A673 (cell line): ENCODE measurements around the gene AP3D1. TPM values are rescaled to one million over a fixed set of nuclear protein-coding genes. Genes with fewer than 3 reads are reported as not detected.

ENCODE experiments used
- BruUV-seq: library from RNA; stranded (reverse); fragments of 400-500 nt; replicated peaks from 2 replicates; lab custom pipeline; 2021; lab: Mats Ljungman, UMichigan
- CTCF ChIA-PET: fragments of 300-600 bp; sonication (Branson Sonifier 250); formaldehyde crosslinking; loops from one replicate; lab custom pipeline; 2022; ENCODE audit warnings: antibody characterized with exemption; lab: Charles Lee
- POLR2A ChIA-PET: fragments of 300-600 bp; sonication (Branson Sonifier 250); formaldehyde crosslinking; loops from one replicate; lab custom pipeline; 2022; ENCODE audit warnings: antibody characterized with exemption; ENCODE audit not compliant: low non-redundant PET; lab: Charles Lee
- DNase-seq: peaks from one replicate; pipeline ENCODE4 v3.0.0-alpha.2; 2015; ENCODE audit warnings: low spot score
- H3K27ac ChIP-seq: fragments of 200-600 bp; sonication (generic); 2 replicates; pipeline ENCODE4 v1.5.1; 2016; ENCODE audit warnings: mixed run types, low read depth, mild to moderate bottlenecking, mixed read lengths, antibody characterized with exemption, low read length; ENCODE audit not compliant: poor library complexity, severe bottlenecking
- H3K27me3 ChIP-seq: fragments of 200-600 bp; sonication (generic); replicated peaks from 2 replicates; pipeline ENCODE4 v1.6.1; 2017; ENCODE audit warnings: mixed run types, low read depth, mild to moderate bottlenecking, mixed read lengths, antibody characterized with exemption, low read length; ENCODE audit not compliant: insufficient read depth, poor library complexity
- H3K36me3 ChIP-seq: fragments of 200-600 bp; sonication (generic); 2 replicates; pipeline ENCODE4 v1.6.1; 2016; ENCODE audit warnings: mixed run types, mild to moderate bottlenecking, mixed read lengths, antibody characterized with exemption, low read length; ENCODE audit not compliant: insufficient read depth, poor library complexity, severe bottlenecking
- H3K4me1 ChIP-seq: fragments of 200-600 bp; sonication (generic); 2 replicates; pipeline ENCODE4 v1.6.1; 2017; ENCODE audit warnings: mixed run types, mild to moderate bottlenecking, mixed read lengths, antibody characterized with exemption, low read length; ENCODE audit not compliant: insufficient read depth, poor library complexity, severe bottlenecking
- H3K4me3 ChIP-seq: fragments of 200-600 bp; sonication (generic); 2 replicates; pipeline ENCODE4 v1.5.1; 2016; ENCODE audit warnings: low read depth, mixed run types, mild to moderate bottlenecking, mixed read lengths, low read length; ENCODE audit not compliant: poor library complexity, severe bottlenecking
- H3K9me3 ChIP-seq: fragments of 200-600 bp; sonication (generic); 2 replicates; pipeline ENCODE4 v1.6.1; 2016; ENCODE audit warnings: mixed run types, low read depth, mild to moderate bottlenecking, mixed read lengths, antibody characterized with exemption, low read length; ENCODE audit not compliant: poor library complexity, severe bottlenecking
- CTCF ChIP-seq: fragments of 300-800, 200-600 bp; sonication (generic); conservative IDR thresholded peaks from 2 replicates; pipeline ENCODE4 v1.5.1; 2017; ENCODE audit warnings: low read depth, mild to moderate bottlenecking, antibody characterized with exemption, low read length, moderate library complexity, mixed read lengths
- EZH2 ChIP-seq: fragments of 200-600 bp; sonication (generic); IDR thresholded peaks from 2 replicates; pipeline ENCODE4 v1.6.1; 2017; ENCODE audit warnings: borderline replicate concordance, low read depth, mild to moderate bottlenecking, mixed read lengths, antibody characterized with exemption, low read length; ENCODE audit not compliant: poor library complexity, severe bottlenecking
- intact Hi-C: fragments of 100-400 bp; cut with micrococcal nuclease; formaldehyde crosslinking; loops from one replicate; pipeline ENCODE4 v1.10.0; 2022; ENCODE audit not compliant: unreplicated experiment
- total RNA-seq: library from RNA; stranded (reverse); gene quantifications from 2 replicates; pipeline ENCODE4 v1.2.3, GENCODE V29; 2021

Gene AP3D1
- total RNA-seq, 1 experiment from 2014 or later = 148 TPM

GRCh38 chr19:2054763-2055162, 96.6 kb downstream of the AP3D1 start:
- Histone ChIP-seq H3K27ac (no peak overlapping the region), H3K36me3 (no peaks in the 10 kb centered on the region), H3K4me1 (peaks cover 22% of the 10 kb centered on the region), H3K9me3 (no peaks in the 10 kb centered on the region), H3K4me3 (no peak overlapping the region), H3K27me3 (no peaks in the 10 kb centered on the region)
- POLR2A ChIA-PET = interaction anchor here (0.7 kb wide), 1 partner anchor 690 kb away, joined by 3 read pairs; no protein-coding TSS in a partner anchor
- TF ChIP-seq CTCF (no peak), EZH2 (no peak)
- intact Hi-C loops = no loop called here
- CTCF ChIA-PET = no interaction called here
- BruUV-seq = no TSS peak
- DNase-seq = no peak

DNA sequence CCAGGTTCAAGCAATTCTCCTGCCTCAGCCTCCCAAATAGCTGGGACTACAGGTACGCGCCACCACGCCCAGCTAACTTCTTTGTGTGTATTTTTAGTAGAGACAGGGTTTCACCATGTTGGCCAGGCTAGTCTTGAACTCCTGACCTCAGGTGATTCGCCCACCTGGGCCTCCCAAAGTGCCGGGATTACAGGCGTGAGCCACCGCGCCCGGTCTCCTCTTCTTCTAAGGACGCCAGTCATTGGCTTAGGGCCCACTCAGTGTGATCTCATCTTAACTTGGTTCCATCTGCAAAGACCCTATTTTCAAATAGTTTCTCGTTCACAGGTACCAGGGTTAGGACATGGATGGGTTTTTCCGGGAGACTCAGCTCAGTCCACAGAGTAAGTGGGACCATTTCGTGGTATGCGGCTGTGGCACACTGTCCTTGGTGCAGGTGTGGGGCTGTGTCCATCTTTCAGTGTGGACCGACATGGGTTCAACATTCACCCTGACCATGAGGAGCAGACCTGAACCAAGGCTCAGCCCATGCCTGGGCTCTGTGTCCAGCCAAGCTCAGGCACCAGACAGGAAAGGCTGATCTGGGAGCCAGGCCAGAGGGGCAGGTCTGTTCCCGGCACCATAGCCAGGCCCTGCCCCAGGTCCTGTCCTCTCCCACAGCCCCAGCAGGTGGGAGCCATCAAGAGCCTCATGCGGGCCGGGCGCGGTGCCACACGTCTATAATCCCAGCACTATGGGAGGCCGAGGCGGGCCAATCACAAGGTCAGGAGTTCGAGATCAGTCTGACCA, 97.6 kb downstream of the AP3D1 start:
- Histone ChIP-seq H3K4me1 (peaks cover 24% of the 10 kb centered on the region), H3K9me3 (no peaks in the 10 kb centered on the region), H3K36me3 (no peaks in the 10 kb centered on the region), H3K27me3 (no peaks in the 10 kb centered on the region), H3K4me3 (no peak overlapping the region), H3K27ac (no peak overlapping the region)
- POLR2A ChIA-PET = interaction anchor here (0.7 kb wide), 1 partner anchor 689 kb away, joined by 3 read pairs; no protein-coding TSS in a partner anchor
- BruUV-seq = no TSS peak
- no peak for TF ChIP-seq EZH2
- no peak for TF ChIP-seq CTCF
- intact Hi-C loops = no loop called here
- DNase-seq = no peak
- CTCF ChIA-PET = no interaction called here

DNA sequence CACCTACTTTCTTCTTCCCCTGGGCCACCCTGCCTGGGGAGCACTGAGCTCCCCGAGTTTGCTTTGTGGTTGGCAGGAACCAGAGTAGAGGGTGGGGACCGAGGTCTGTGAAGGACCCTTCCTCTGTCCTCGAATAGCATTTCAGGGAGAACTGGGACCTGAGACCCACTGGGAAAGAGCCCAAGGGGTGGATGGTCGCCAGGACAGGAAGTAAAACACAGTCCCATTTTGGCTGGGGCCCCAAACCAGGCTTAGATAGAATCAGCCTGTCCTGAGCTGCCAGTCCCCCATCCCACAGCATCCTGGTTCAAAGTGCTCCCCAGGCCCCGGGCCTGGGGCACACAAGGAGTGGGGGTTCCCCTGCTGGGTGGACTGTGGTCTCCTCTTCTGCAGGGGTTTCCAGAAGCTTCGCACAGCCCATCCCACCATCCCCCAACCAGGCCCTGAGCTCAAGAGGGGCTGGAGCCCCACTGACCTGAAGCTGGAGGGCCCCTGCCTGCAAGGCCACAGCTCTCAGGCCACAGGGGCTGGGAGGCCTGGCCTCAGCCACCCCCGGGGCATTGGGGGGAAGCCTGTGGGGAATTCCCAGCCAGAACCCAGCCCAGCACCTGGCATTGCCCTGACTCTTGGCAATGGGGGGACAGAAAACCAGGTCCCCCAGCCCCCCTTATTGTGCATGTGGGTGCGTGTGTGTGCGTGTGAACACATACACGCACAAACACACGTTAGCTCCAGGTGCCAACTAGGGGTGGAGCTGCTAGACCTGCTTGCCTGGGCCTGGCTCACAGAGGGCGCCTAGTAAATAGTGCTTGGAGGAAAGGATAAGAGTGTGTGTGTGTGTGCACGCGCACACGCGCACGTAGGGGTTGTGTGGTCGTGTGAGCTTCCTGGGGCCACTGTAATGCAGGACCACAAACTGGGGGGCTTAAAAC, 99.3 kb downstream of the AP3D1 start:
- TF ChIP-seq EZH2 = no peak
- TF ChIP-seq CTCF = no peak
- no peaks in the 10 kb centered on the region for H3K27me3 ChIP-seq
- H3K4me1 ChIP-seq = peaks cover 25% of the 10 kb centered on the region
- H3K27ac ChIP-seq = peak overlapping the region; percentile 86
- no peak for DNase-seq
- H3K9me3 ChIP-seq = no peaks in the 10 kb centered on the region
- no TSS peak for BruUV-seq
- H3K36me3 ChIP-seq = no peaks in the 10 kb centered on the region
- ChIA-PET POLR2A (interaction anchor here (0.6 to 0.7 kb wide), 2 partner anchors 10 to 36 kb away, joined by 3 read pairs; no protein-coding TSS in a partner anchor), CTCF (interaction anchor here (0.6 kb wide), 1 partner anchor 99 kb away, joined by 5 read pairs; no protein-coding TSS in a partner anchor)
- peak overlapping the region; percentile 98 for H3K4me3 ChIP-seq
- intact Hi-C loops = no loop called here
